Osteocyte (in vitro differentiated cells): Measurements from ENCODE around the gene PLXNB3. TPM values are rescaled to one million over a fixed set of nuclear protein-coding genes. Genes with fewer than 3 reads are reported as not detected.

Experiments
- DNase-seq: peaks from one replicate; pipeline ENCODE4 v3.0.0; 2021; ENCODE audit warnings: mixed read lengths; ENCODE audit not compliant: unreplicated experiment; ENCODE audit errors: extremely low spot score
- H3K27ac Mint-ChIP-seq: one replicate; pipeline ENCODE4 v1.8.0; 2021; ENCODE audit warnings: mild to moderate bottlenecking, mixed read lengths; ENCODE audit not compliant: unreplicated experiment
- H3K27me3 Mint-ChIP-seq: one replicate; pipeline ENCODE4 v1.8.0; 2021; ENCODE audit warnings: mixed read lengths; ENCODE audit not compliant: unreplicated experiment
- H3K36me3 Mint-ChIP-seq: one replicate; pipeline ENCODE4 v1.8.0; 2021; ENCODE audit warnings: mixed read lengths; ENCODE audit not compliant: unreplicated experiment
- H3K4me1 Mint-ChIP-seq: one replicate; pipeline ENCODE4 v1.8.0; 2021; ENCODE audit warnings: mixed read lengths; ENCODE audit not compliant: unreplicated experiment
- H3K4me3 Mint-ChIP-seq: one replicate; pipeline ENCODE4 v1.8.0; 2021; ENCODE audit warnings: mild to moderate bottlenecking, moderate library complexity, mixed read lengths; ENCODE audit not compliant: unreplicated experiment
- H3K9me3 Mint-ChIP-seq: one replicate; pipeline ENCODE4 v1.8.0; 2021; ENCODE audit warnings: mixed read lengths; ENCODE audit not compliant: unreplicated experiment
- CTCF ChIP-seq: fragments of 200-600 bp; sonication (generic); IDR thresholded peaks from 2 replicates; pipeline ENCODE4 v1.5.0; 2021; ENCODE audit warnings: antibody characterized with exemption, mild to moderate bottlenecking, moderate library complexity
- total RNA-seq: library from RNA; stranded (reverse); gene quantifications from 2 replicates; pipeline ENCODE4 v1.2.1, GENCODE V29; 2021

Gene PLXNB3
- total RNA-seq, 1 donor from 2014 or later: 8.7 TPM

- Mint-ChIP-seq H3K27me3 (no peaks in the 10 kb centered on the region), H3K4me1 (peaks cover 4% of the 10 kb centered on the region), H3K9me3 (no peaks in the 10 kb centered on the region), H3K4me3 (no peak within 1 kb of the TSS), H3K27ac (no peak within 1 kb of the TSS), H3K36me3 (no peaks in the 10 kb centered on the region)
- TF ChIP-seq CTCF: no peak
- DNase-seq: no peak
These were observed 16.8 kb downstream of the PLXNB3 start, which contains the start of gene SRPK3 for GRCh38 chrX:153780678-153781427. TSS of gene SRPK3 (plus strand) at chrX:153781041. CDS start at chrX:153781087, 46 bp downstream.

DNA sequence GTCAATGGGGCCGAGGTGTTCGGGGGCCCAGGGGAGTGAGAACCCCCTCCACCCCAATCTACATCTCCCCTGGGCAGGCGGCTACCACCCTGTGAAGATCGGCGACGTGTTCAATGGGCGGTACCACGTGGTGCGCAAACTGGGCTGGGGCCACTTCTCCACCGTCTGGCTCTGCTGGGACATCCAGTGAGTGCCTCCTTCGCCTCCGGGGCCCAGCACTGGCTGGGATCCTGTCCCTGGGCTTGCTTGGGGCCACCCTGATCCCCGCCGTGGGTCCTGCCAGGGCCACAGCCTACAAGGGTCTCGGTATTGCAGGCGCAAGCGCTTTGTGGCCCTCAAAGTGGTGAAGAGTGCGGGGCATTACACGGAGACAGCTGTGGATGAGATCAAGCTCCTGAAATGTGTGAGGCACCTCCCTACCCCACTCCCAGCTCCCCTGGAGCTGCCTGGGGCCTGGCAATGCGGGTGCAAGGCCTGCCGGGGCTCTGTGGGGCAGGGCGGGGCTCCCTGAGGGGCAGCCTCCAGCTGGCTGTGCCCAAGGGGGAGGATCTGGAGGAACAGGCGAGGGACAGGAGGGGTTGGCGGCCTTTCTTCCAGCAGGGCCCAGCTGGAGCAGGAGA lies 17.5 kb downstream of the PLXNB3 start:
- no peak for DNase-seq
- no peak for TF ChIP-seq CTCF
- Mint-ChIP-seq H3K27ac (no peak overlapping the region), H3K36me3 (no peaks in the 10 kb centered on the region), H3K4me3 (no peak overlapping the region), H3K9me3 (no peaks in the 10 kb centered on the region), H3K27me3 (no peaks in the 10 kb centered on the region), H3K4me1 (peaks cover 4% of the 10 kb centered on the region)

GRCh38 chrX:153782313-153782712 lies 18.3 kb downstream of the PLXNB3 start:
- Mint-ChIP-seq H3K4me3 (no peak overlapping the region), H3K4me1 (peaks cover 4% of the 10 kb centered on the region), H3K27ac (no peak overlapping the region), H3K9me3 (no peaks in the 10 kb centered on the region), H3K27me3 (no peaks in the 10 kb centered on the region), H3K36me3 (no peaks in the 10 kb centered on the region)
- TF ChIP-seq CTCF: no peak
- DNase-seq: no peak

- Mint-ChIP-seq H3K9me3 (no peaks in the 10 kb centered on the region), H3K4me3 (no peak overlapping the region), H3K36me3 (peaks cover 2% of the 10 kb centered on the region), H3K27me3 (no peaks in the 10 kb centered on the region), H3K4me1 (peaks cover 4% of the 10 kb centered on the region), H3K27ac (no peak overlapping the region)
- TF ChIP-seq CTCF: no peak
- DNase-seq: no peak
These were observed 18.8 kb downstream of the PLXNB3 start for GRCh38 chrX:153782871-153783270.

- no peak for TF ChIP-seq CTCF
- Mint-ChIP-seq H3K4me3 (no peak overlapping the region), H3K27me3 (no peaks in the 10 kb centered on the region), H3K27ac (no peak overlapping the region), H3K4me1 (peaks cover 4% of the 10 kb centered on the region), H3K9me3 (no peaks in the 10 kb centered on the region), H3K36me3 (peaks cover 2% of the 10 kb centered on the region)
- no peak for DNase-seq
These were observed 19.4 kb downstream of the PLXNB3 start for GRCh38 chrX:153783378-153784013.
